Nephron (organoid): ENCODE measurements around the gene SLC9B2.
A peak's percentile ranks its signal among the peaks of the same experiment; 100 is the strongest.

Experiments
- H3K27ac Mint-ChIP-seq, 3 experiments: 2 replicates each; pipeline ENCODE4 v1.8.0; 2020; ENCODE audit warnings: mixed read lengths in 3 of 3, mild to moderate bottlenecking in 2 of 3, moderate library complexity in 1 of 3
- H3K27me3 Mint-ChIP-seq: 2 replicates; pipeline ENCODE4 v1.8.0; 2021; ENCODE audit warnings: low read depth, mild to moderate bottlenecking, moderate library complexity, mixed read lengths
- H3K36me3 Mint-ChIP-seq: 2 replicates; pipeline ENCODE4 v1.8.0; 2020; ENCODE audit warnings: low read depth, mixed read lengths
- H3K4me1 Mint-ChIP-seq: 2 replicates; pipeline ENCODE4 v1.8.0; 2020; ENCODE audit warnings: mixed read lengths
- H3K4me3 Mint-ChIP-seq, 3 experiments: 2 replicates each; pipeline ENCODE4 v1.8.0; 2020; ENCODE audit warnings: mild to moderate bottlenecking in 3 of 3, mixed read lengths in 3 of 3, moderate library complexity in 2 of 3
- H3K9me3 Mint-ChIP-seq: 2 replicates; pipeline ENCODE4 v1.8.0; 2020; ENCODE audit warnings: mixed read lengths
- CTCF ChIP-seq, 3 experiments: fragments of 200-600 bp; sonication (generic); IDR thresholded peaks; one replicate each; pipeline ENCODE4 v1.5.0; 2021; ENCODE audit warnings: antibody characterized with exemption in 3 of 3; ENCODE audit not compliant: unreplicated experiment in 3 of 3

Gene SLC9B2

GRCh38 chr4:103026868-103027267, 49.7 kb downstream of the SLC9B2 start:
- H3K4me3 Mint-ChIP-seq = no peak overlapping the region
- H3K4me1 Mint-ChIP-seq = no peaks in the 10 kb centered on the region
- no peak overlapping the region for H3K27ac Mint-ChIP-seq
- TF ChIP-seq CTCF (IDR thresholded peaks at IDR 0.05; ENCODE audit: unreplicated experiment in 3 of 3) = no peak
- H3K36me3 Mint-ChIP-seq = no peaks in the 10 kb centered on the region
- no peaks in the 10 kb centered on the region for H3K9me3 Mint-ChIP-seq
- no peaks in the 10 kb centered on the region for H3K27me3 Mint-ChIP-seq

GRCh38 chr4:103024996-103025395, 51.6 kb downstream of the SLC9B2 start:
- Mint-ChIP-seq H3K4me1 (no peaks in the 10 kb centered on the region), H3K27me3 (no peaks in the 10 kb centered on the region), H3K36me3 (no peaks in the 10 kb centered on the region), H3K4me3 (no peak overlapping the region), H3K9me3 (no peaks in the 10 kb centered on the region), H3K27ac (no peak overlapping the region)
- no peak for TF ChIP-seq CTCF (IDR thresholded peaks at IDR 0.05; ENCODE audit: unreplicated experiment in 3 of 3)

GRCh38 chr4:103021120-103021519, 55.4 kb downstream of the SLC9B2 start:
- no peak for TF ChIP-seq CTCF (IDR thresholded peaks at IDR 0.05; ENCODE audit: unreplicated experiment in 3 of 3)
- Mint-ChIP-seq H3K4me1 (peaks cover 5% of the 10 kb centered on the region), H3K36me3 (no peaks in the 10 kb centered on the region), H3K27ac (peak overlapping the region in 1 of 3 experiments; percentile 38), H3K9me3 (no peaks in the 10 kb centered on the region), H3K4me3 (peak overlapping the region in 2 of 3 experiments; percentile 87 to 93), H3K27me3 (no peaks in the 10 kb centered on the region)

DNA sequence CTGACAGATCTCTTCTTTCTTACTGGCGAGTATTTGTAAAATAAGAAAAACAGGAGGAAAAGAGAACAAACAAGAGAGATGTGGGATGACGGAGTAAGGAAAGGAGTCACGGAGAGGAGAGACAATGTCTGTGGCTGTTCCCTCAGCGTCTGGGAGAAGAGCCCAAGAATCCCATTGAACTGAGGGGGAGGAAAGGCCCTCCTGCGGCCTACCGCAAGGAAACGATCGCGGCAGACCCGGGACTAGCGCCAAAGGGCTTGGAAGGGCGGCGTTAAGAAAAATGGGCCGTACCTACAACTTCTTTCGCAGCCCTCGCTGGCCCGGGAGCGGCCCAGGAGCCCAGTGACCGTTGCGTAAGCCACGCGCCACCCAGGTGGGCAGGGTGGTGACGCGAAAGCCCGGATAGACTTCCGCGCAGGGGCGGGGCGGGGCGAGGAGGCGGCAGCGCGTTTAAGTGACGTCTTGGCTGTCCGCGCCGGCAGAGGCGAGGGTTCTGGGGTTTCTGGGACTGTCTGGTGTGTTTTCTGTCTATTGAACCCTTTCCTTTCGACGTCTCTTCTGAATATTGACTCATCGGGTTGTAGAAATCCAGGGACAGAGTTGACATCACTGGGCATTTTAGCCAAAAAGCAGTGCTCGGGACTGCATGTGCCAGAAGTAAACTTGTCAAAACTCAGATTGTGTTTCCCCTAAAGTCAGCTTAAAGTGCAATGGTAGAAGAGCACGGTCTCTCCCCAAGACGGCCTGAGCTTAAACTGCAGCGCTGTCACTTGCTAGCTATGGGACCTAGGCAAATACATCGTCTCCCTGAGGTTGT, 57.0 kb downstream of the SLC9B2 start, which contains the start of gene SLC9B1:
Gene SLC9B1, minus strand, starts transcription at position 398 of the 817 bp plus-strand sequence. CDS start 27,994 bp downstream, outside the sequence.
- H3K4me3 Mint-ChIP-seq = peak within 1 kb of the TSS; percentile 81 to 93 (median 87)
- TF ChIP-seq CTCF (IDR thresholded peaks at IDR 0.05; ENCODE audit: unreplicated experiment in 3 of 3) = no peak
- peak within 1 kb of the TSS in 2 of 3 experiments; percentile 96 to 99 for H3K27ac Mint-ChIP-seq
- H3K4me1 Mint-ChIP-seq = peaks cover 5% of the 10 kb centered on the region
- H3K36me3 Mint-ChIP-seq = no peaks in the 10 kb centered on the region
- no peaks in the 10 kb centered on the region for H3K9me3 Mint-ChIP-seq
- no peaks in the 10 kb centered on the region for H3K27me3 Mint-ChIP-seq

DNA sequence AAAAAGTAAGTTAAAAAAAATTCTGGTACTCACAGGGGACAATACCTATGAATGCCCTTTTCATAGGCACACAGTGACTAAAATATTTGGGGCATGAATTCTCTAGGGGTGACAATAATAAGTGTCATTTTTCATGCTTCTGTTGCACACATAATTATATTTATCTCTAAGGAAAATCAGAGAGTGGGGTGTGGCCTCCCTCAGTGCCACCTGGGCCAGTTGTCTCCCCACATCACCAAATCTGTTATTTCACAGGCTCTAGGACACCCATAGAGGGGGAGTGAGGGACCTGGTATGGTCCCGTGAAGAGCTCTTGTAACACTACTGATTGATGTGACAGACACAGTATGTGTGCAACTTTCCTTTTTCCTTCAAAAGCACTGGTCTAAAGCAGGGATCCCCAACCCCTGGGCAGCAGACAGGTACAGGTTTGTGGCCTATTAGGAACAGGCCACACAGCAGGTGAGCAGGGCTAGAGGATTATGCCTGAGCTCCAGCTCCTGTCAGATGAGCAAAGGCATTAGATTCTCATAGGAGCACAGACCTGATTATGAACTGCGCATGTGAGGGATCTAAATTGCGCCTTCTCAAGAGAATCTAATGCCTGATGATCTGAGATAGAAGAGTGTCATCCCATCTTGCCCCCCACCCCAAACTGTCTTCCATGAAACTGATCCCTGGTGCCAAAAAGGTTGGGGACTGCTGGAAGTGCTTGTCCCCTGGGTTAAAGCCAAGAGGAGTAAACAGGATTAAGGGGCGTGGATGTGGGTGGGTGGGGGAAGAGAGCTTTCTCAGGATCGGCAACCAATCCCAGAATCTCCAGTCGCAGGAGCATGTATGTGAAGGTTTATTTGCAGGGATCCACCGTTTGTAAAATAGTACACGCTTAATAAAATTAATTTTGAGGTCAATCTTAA, 57.9 kb downstream of the SLC9B2 start:
- H3K27ac Mint-ChIP-seq = peak overlapping the region in 2 of 3 experiments; percentile 96 to 99
- no peak for TF ChIP-seq CTCF (IDR thresholded peaks at IDR 0.05; ENCODE audit: unreplicated experiment in 3 of 3)
- H3K9me3 Mint-ChIP-seq = no peaks in the 10 kb centered on the region
- no peaks in the 10 kb centered on the region for H3K36me3 Mint-ChIP-seq
- peaks cover 5% of the 10 kb centered on the region for H3K4me1 Mint-ChIP-seq
- H3K27me3 Mint-ChIP-seq = no peaks in the 10 kb centered on the region
- H3K4me3 Mint-ChIP-seq = peak overlapping the region; percentile 81 to 93 (median 87)
